Duodenal mucosa (tissue), 2 donors: ENCODE measurements around the gene AFAP1.
A peak's percentile ranks its signal among the peaks of the same experiment; 100 is the strongest.

ENCODE experiments used
- H3K27ac ChIP-seq: one replicate; pipeline ENCODE4 v1.7.0; 2013; ENCODE audit warnings: low read depth, low read length
- H3K27me3 ChIP-seq, 2 donors: one replicate each; pipeline ENCODE4 v1.7.0; 2013; ENCODE audit warnings: low read length in 2 of 2, control low read depth in 1 of 2; ENCODE audit not compliant: insufficient read depth in 2 of 2, control insufficient read depth in 1 of 2
- H3K36me3 ChIP-seq, 2 donors: one replicate each; pipeline ENCODE4 v1.7.0; 2013; ENCODE audit warnings: low read length in 2 of 2, control low read depth in 1 of 2; ENCODE audit not compliant: insufficient read depth in 2 of 2, control insufficient read depth in 1 of 2
- H3K4me1 ChIP-seq, 2 donors: one replicate each; pipeline ENCODE4 v1.7.0; 2013; ENCODE audit warnings: low read length in 2 of 2, control low read depth in 1 of 2; ENCODE audit not compliant: insufficient read depth in 2 of 2, control insufficient read depth in 1 of 2
- H3K4me3 ChIP-seq, 2 donors: one replicate each; pipeline ENCODE4 v1.7.0; 2013; ENCODE audit warnings: low read length in 2 of 2, low read depth in 1 of 2
- H3K9ac ChIP-seq, 2 donors: one replicate each; pipeline ENCODE4 v1.7.0; 2013; ENCODE audit warnings: low read length in 2 of 2, low read depth in 1 of 2
- H3K9me3 ChIP-seq, 2 donors: one replicate each; pipeline ENCODE4 v1.7.0; 2013; ENCODE audit warnings: low read length in 2 of 2, control low read depth in 1 of 2; ENCODE audit not compliant: control insufficient read depth in 1 of 2

Gene AFAP1

GRCh38 chr4:7937006-7937405 is 2.7 kb downstream of the AFAP1 start:
- H3K4me3 ChIP-seq: no peak overlapping the region
- H3K4me1 ChIP-seq: peaks cover 20 to 23% of the 10 kb centered on the region in 2 donors
- H3K27ac ChIP-seq: no peak overlapping the region
- no peaks in the 10 kb centered on the region for H3K36me3 ChIP-seq
- H3K9ac ChIP-seq: no peak overlapping the region
- no peaks in the 10 kb centered on the region for H3K27me3 ChIP-seq
- no peaks in the 10 kb centered on the region for H3K9me3 ChIP-seq

DNA sequence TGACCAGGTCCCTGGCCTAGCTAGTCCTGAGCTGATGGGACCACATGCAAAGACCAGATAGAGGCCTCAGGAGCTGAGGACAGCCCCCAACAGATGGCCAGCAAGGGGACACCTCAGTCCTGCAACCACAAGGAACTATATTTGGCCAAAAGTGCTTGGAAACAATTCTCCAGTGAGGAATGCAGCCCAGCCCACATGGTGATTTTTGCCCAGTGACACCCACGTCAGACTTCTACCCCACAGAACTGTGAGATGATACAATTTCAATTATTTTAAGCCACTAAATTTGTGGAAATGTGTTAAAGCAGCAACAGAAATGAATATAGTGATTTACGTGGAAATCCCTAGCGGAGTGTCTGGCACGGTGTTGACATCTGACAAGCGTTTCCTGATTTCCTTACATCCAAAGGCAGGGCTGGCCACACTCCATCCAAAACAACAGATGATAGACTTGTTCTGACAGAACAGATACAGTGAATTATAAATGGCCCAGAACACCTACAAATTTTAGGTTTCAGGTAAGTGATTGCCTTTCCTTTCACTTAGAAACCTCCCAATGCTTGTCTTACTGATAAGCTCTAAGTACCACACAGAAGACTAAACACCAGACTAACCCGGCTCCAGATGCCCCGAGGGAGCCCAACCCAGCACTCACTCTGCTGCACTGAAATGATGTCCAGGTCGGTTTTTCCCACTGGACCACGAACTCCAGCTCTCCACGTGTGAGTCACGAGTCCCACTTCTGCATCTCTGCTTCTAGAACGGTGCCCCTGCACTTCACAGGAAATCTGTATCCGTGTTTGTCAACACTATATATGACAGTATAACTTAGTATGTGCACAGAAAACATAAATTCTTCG is 5.8 kb downstream of the AFAP1 start:
- H3K4me1 ChIP-seq: peaks cover 20 to 21% of the 10 kb centered on the region in 2 donors
- H3K4me3 ChIP-seq: no peak overlapping the region
- H3K9me3 ChIP-seq: no peaks in the 10 kb centered on the region
- H3K27me3 ChIP-seq: no peaks in the 10 kb centered on the region
- no peaks in the 10 kb centered on the region for H3K36me3 ChIP-seq
- no peak overlapping the region for H3K9ac ChIP-seq
- no peak overlapping the region for H3K27ac ChIP-seq

- H3K27me3 ChIP-seq: no peaks in the 10 kb centered on the region
- no peak overlapping the region for H3K9ac ChIP-seq
- peaks cover 14% of the 10 kb centered on the region in 2 donors for H3K4me1 ChIP-seq
- H3K4me3 ChIP-seq: no peak overlapping the region
- H3K36me3 ChIP-seq: no peaks in the 10 kb centered on the region
- no peaks in the 10 kb centered on the region for H3K9me3 ChIP-seq
- H3K27ac ChIP-seq: no peak overlapping the region
Measured at GRCh38 chr4:7932287-7932686, 7.4 kb downstream of the AFAP1 start.

DNA sequence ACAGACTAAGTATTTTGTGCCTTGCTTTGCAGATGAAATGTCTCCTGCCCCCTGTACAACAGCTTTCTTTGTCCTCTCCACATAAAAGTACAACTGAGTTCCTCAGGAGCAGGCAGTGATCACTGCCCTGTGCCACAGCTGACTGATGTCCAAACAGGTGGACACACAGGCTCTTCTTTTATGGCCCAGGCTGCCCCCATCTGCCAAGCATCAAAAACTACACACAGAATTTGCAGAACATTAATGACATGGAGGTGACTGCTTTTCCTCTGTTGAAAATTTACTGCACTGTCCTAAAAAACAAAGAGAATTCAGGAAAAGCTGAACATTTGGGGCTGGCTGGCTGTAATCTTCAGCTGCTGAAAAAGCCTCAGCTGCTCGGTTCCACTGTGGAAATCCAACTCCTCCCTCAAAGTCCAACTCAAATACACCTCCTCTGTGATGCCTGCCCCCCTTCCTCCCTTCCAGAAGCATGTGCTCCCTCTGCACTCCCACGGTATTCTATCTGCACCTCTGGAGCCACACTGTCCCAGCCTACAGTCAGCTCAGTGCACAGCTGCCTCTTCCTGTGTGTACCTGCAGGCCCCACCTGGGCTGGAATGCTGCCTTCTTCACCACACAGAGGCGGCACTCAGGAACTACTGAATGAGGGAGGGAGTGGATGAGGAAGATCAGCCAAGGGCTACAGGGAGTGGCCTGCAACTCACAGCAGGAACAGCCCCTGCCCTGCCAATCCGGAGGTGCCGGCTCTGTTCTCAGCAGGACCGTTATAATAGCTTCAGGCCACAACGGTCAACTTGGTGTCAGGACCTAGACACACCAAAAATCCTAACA is 10.3 kb downstream of the AFAP1 start:
- H3K9ac ChIP-seq: no peak overlapping the region
- H3K4me3 ChIP-seq: peak overlapping the region in 1 of 2 donors; percentile 14

DNA sequence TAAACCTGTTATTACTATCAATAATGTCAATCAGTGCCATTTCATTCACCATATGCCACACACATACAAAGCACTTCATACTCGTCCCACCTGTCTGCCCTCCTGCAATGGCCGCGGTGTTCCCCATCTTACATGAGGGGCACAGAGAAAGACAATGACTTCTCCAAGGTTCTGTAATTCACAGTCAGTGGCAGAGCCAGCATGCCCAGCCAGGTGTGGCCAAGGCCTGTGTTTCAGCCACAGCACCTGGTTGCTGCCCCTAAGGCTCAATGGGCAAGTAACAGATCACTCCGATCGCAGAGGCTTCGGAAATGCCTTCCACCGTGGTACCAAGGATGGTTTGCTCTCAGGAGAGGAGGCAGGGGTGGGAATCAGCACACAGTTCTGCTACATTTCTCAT is 10.9 kb downstream of the AFAP1 start:
- Histone ChIP-seq H3K9ac (no peak overlapping the region), H3K27ac (no peak overlapping the region), H3K27me3 (no peaks in the 10 kb centered on the region), H3K9me3 (no peaks in the 10 kb centered on the region), H3K4me1 (peaks cover 21 to 26% of the 10 kb centered on the region in 2 donors), H3K36me3 (no peaks in the 10 kb centered on the region), H3K4me3 (no peak overlapping the region)

More for the DNA sequence above, 10.3 kb downstream of the AFAP1 start:
- peaks cover 21 to 26% of the 10 kb centered on the region in 2 donors for H3K4me1 ChIP-seq
- no peak overlapping the region for H3K27ac ChIP-seq
- no peaks in the 10 kb centered on the region for H3K36me3 ChIP-seq
- H3K27me3 ChIP-seq: no peaks in the 10 kb centered on the region
- no peaks in the 10 kb centered on the region for H3K9me3 ChIP-seq

DNA sequence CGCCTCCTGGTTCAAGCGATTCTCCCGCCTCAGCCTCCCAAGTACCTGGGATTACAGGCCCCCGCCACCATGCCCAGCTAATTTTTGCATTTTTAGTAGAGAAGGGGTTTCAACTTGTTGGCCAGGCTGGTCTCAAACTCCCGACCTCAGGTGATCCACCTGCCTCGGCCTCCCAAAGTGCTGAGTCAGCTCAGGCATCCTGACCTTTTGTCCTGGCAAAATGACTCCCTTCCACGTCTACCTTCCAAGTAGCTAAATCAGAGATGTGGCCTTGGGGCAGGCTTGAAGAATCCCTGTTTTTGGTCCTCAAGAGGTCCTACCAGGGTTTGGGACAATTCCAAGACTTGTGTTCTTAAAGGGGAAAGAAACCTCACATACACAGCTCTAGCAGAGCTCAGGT is 12.8 kb downstream of the AFAP1 start:
- no peak overlapping the region for H3K9ac ChIP-seq

GRCh38 chr4:7924570-7924969 is 15.1 kb downstream of the AFAP1 start:
- Histone ChIP-seq H3K9me3 (no peaks in the 10 kb centered on the region), H3K4me3 (no peak overlapping the region), H3K27ac (no peak overlapping the region), H3K4me1 (peaks cover 15% of the 10 kb centered on the region in 2 donors), H3K9ac (no peak overlapping the region), H3K27me3 (no peaks in the 10 kb centered on the region), H3K36me3 (no peaks in the 10 kb centered on the region)

More for the DNA sequence above, 12.8 kb downstream of the AFAP1 start:
- Histone ChIP-seq H3K27ac (no peak overlapping the region), H3K27me3 (no peaks in the 10 kb centered on the region), H3K9me3 (no peaks in the 10 kb centered on the region), H3K36me3 (no peaks in the 10 kb centered on the region), H3K4me1 (peaks cover 21 to 26% of the 10 kb centered on the region in 2 donors), H3K4me3 (no peak overlapping the region)

DNA sequence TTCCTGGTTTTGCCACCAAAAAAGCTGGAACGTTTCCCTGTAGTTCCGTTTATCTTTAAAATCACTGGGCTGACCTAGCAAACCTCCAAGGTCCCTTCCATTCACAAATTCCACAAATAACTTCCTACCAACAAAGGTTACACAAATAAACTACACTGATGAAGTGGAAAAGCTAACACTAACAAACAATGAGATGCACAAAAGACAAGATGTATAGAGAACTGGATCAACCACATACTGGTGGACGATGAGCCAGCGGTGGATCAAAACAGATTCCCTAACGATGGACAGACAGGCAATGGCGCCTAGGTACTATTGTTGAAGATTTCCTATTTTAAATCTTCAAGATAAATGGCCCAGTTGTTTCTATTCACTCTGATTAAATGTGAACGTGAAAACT is 15.5 kb downstream of the AFAP1 start:
- Histone ChIP-seq H3K36me3 (no peaks in the 10 kb centered on the region), H3K4me1 (peaks cover 11% of the 10 kb centered on the region in 2 donors), H3K4me3 (no peak overlapping the region), H3K9ac (no peak overlapping the region), H3K27me3 (no peaks in the 10 kb centered on the region), H3K27ac (no peak overlapping the region), H3K9me3 (no peaks in the 10 kb centered on the region)

DNA sequence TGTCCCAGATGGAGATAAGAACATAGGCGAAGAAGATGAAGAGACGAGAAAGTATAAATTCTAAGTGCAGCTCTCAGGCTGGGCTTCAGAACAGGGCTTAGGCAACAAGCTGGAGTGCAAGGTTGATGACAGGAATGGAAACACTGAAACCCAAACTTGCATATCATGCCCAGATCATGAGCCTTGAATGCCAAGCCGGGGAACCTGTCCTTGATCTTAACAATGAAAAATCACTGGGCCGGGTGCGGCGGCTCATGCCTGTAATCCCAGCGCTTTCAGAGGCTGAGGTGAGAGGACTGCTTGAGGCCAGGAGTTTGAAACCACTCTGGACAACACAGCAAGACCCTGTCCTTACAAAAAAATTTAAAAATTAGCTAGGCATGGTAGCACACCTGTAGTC is 17.2 kb downstream of the AFAP1 start:
- Histone ChIP-seq H3K4me3 (no peak overlapping the region), H3K27me3 (no peaks in the 10 kb centered on the region), H3K9ac (no peak overlapping the region), H3K9me3 (no peaks in the 10 kb centered on the region), H3K36me3 (no peaks in the 10 kb centered on the region), H3K27ac (no peak overlapping the region), H3K4me1 (peaks cover 7 to 11% of the 10 kb centered on the region in 2 donors)

DNA sequence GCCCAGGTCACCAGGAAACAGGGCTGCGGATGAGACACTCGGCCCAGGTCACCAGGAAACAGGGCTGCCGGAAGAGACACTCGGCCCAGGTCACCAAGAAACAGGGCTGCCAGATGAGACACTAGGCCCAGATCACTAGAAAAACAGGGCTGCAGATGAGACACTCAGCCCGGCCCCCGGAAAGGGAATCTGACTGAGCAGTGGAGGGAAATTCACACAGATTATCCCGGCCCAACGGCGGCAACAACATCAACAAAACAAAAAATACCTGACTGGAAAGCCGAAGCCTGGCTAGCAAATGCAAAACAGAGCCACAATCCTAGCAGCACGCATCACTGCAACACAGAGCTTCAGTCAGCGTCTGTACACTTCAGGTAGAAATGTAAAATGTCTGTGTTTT is 20.7 kb downstream of the AFAP1 start:
- H3K4me1 ChIP-seq: no peaks in the 10 kb centered on the region
- no peaks in the 10 kb centered on the region for H3K36me3 ChIP-seq
- H3K9me3 ChIP-seq: no peaks in the 10 kb centered on the region
- no peaks in the 10 kb centered on the region for H3K27me3 ChIP-seq
- H3K9ac ChIP-seq: no peak overlapping the region
- no peak overlapping the region for H3K27ac ChIP-seq
- no peak overlapping the region for H3K4me3 ChIP-seq
